GM23338 (cell line): ENCODE data around the gene NT5M. TPM values are rescaled to one million over a fixed set of nuclear protein-coding genes. Genes with fewer than 3 reads are reported as not detected.
"Not testable (repeated sequence)": the region's sequence is repeated elsewhere in the genome, so short reads cannot be mapped to it uniquely, and the experiment has no call there.

Experiments used
- ATAC-seq: fragments of 200-7000 bp; cut with Tn5 transposase; 3 replicates; pipeline ENCODE4 v1.9.1; 2020
- DNase-seq: peaks from one replicate; pipeline ENCODE4 v3.0.0-alpha.2; 2015; ENCODE audit warnings: low spot score
- H2AFZ ChIP-seq: fragments of 200-600 bp; sonication (generic); 2 replicates; pipeline ENCODE4 v1.8.0; 2016; ENCODE audit warnings: antibody characterized with exemption, mild to moderate bottlenecking, moderate library complexity
- H3F3A ChIP-seq: fragments of 200-600 bp; sonication (generic); replicated peaks from 2 replicates; pipeline ENCODE4 v1.8.0; 2017; ENCODE audit warnings: antibody characterized with exemption, mixed run types, low read depth
- H3K27ac ChIP-seq: fragments of 200-600 bp; sonication (generic); 2 replicates; pipeline ENCODE4 v1.6.1; 2016; ENCODE audit warnings: low read depth
- H3K27me3 ChIP-seq: fragments of 200-600 bp; sonication (generic); 2 replicates; pipeline ENCODE4 v1.8.0; 2016; ENCODE audit warnings: mild to moderate bottlenecking, mixed run types, moderate library complexity; ENCODE audit not compliant: insufficient read depth
- H3K36me3 ChIP-seq: fragments of 200-600 bp; sonication (generic); 2 replicates; pipeline ENCODE4 v1.8.0; 2016; ENCODE audit warnings: mild to moderate bottlenecking; ENCODE audit not compliant: insufficient read depth
- H3K4me1 ChIP-seq: fragments of 200-600 bp; sonication (generic); 2 replicates; pipeline ENCODE4 v1.8.0; 2016; ENCODE audit warnings: mild to moderate bottlenecking, moderate library complexity; ENCODE audit not compliant: insufficient read depth
- H3K4me2 ChIP-seq: fragments of 200-600 bp; sonication (generic); 2 replicates; pipeline ENCODE4 v1.7.1; 2017; ENCODE audit warnings: mixed run types
- H3K4me3 ChIP-seq: fragments of 200-600 bp; sonication (generic); 2 replicates; pipeline ENCODE4 v1.6.1; 2016; ENCODE audit warnings: mixed run types
- H3K79me2 ChIP-seq: fragments of 200-600 bp; sonication (generic); replicated peaks from 2 replicates; pipeline ENCODE4 v1.8.0; 2017; ENCODE audit warnings: mild to moderate bottlenecking; ENCODE audit not compliant: insufficient read depth
- H3K9me2 ChIP-seq: fragments of 200-600 bp; sonication (generic); 2 replicates; pipeline ENCODE4 v1.8.0; 2017; ENCODE audit not compliant: insufficient read depth
- H4K20me1 ChIP-seq: fragments of 200-600 bp; sonication (generic); replicated peaks from 2 replicates; pipeline ENCODE4 v1.8.0; 2017; ENCODE audit warnings: mild to moderate bottlenecking; ENCODE audit not compliant: insufficient read depth
- H3K27ac Mint-ChIP-seq: 2 replicates; pipeline ENCODE4 v1.8.0; 2020; ENCODE audit warnings: inconsistent platforms, mild to moderate bottlenecking, moderate library complexity, mixed read lengths
- H3K27me3 Mint-ChIP-seq: 3 replicates; pipeline ENCODE4 v1.8.0; 2022; ENCODE audit warnings: low read depth, mild to moderate bottlenecking, moderate library complexity, mixed read lengths, inconsistent platforms; ENCODE audit not compliant: insufficient read depth, poor library complexity
- H3K36me3 Mint-ChIP-seq: 3 replicates; pipeline ENCODE4 v1.8.0; 2021; ENCODE audit warnings: low read depth, mild to moderate bottlenecking, inconsistent platforms, moderate library complexity, mixed read lengths
- H3K4me1 Mint-ChIP-seq: 3 replicates; pipeline ENCODE4 v1.8.0; 2020; ENCODE audit warnings: mild to moderate bottlenecking, inconsistent platforms, mixed read lengths
- H3K4me3 Mint-ChIP-seq: 3 replicates; pipeline ENCODE4 v1.8.0; 2021; ENCODE audit warnings: moderate library complexity, mild to moderate bottlenecking, inconsistent platforms, mixed read lengths
- H3K9me3 Mint-ChIP-seq: 3 replicates; pipeline ENCODE4 v1.8.0; 2020; ENCODE audit warnings: moderate library complexity, mild to moderate bottlenecking, inconsistent platforms, mixed read lengths
- CREB1 ChIP-seq: fragments of 250-450 bp; sonication (Bioruptor Pico); IDR thresholded peaks from 2 replicates; pipeline ENCODE4 v1.5.0; 2020; ENCODE audit warnings: low read depth, mild to moderate bottlenecking, moderate library complexity
- EZH2 ChIP-seq: fragments of 200-600 bp; sonication (generic); IDR thresholded peaks from one replicate; pipeline ENCODE4 v1.8.0; 2017; ENCODE audit warnings: antibody characterized with exemption, mild to moderate bottlenecking, low read depth; ENCODE audit not compliant: unreplicated experiment
- EZH2phosphoT487 ChIP-seq: fragments of 200-600 bp; sonication (generic); IDR thresholded peaks from one replicate; pipeline ENCODE4 v1.8.1; 2018; ENCODE audit warnings: antibody characterized with exemption; ENCODE audit not compliant: unreplicated experiment
- JUNB ChIP-seq: IDR thresholded peaks from one replicate; pipeline ENCODE4 v1.6.1; 2016; ENCODE audit warnings: antibody characterized with exemption; ENCODE audit not compliant: unreplicated experiment
- STAT1 ChIP-seq: IDR thresholded peaks from one replicate; pipeline ENCODE4 v1.6.1; 2016; ENCODE audit warnings: antibody characterized with exemption; ENCODE audit not compliant: unreplicated experiment
- ZNF114 ChIP-seq: fragments of 250-450 bp; sonication (Bioruptor Pico); IDR thresholded peaks from 2 replicates; pipeline ENCODE4 v1.5.0; 2020; ENCODE audit warnings: mild to moderate bottlenecking, moderate library complexity
- ZNF331 ChIP-seq: fragments of 250-450 bp; sonication (Bioruptor Pico); IDR thresholded peaks from 2 replicates; pipeline ENCODE4 v1.5.0; 2020; ENCODE audit warnings: low read depth, mild to moderate bottlenecking, moderate library complexity
- ZNF462 ChIP-seq: fragments of 250-450 bp; sonication (Bioruptor Pico); IDR thresholded peaks from 2 replicates; pipeline ENCODE4 v1.5.0; 2020; ENCODE audit warnings: mild to moderate bottlenecking, moderate library complexity
- polyA plus RNA-seq: library from polyadenylated mRNA; unstranded; fragments of >200 nt; fragmentation: Nextera tagmentation; extraction: Ambion mirVana; gene quantifications from 2 replicates; pipeline ENCODE4 v1.2.1, GENCODE V29; 2016
- total RNA-seq: library from RNA; depleted of rRNA; stranded (reverse); fragments of >200 nt; shearing (Covaris generic); gene quantifications from 2 replicates; pipeline ENCODE4 v1.2.3, GENCODE V29; 2014

Gene NT5M
- total and polyA plus RNA-seq, 2 experiments from 2014 or later: 6.0 to 10.6 TPM

GRCh38 chr17:17253406-17253805 lies 49.8 kb upstream of the NT5M start (continued):
- TF ChIP-seq ZNF462 (CRISPR knock-in tag) (no peak), EZH2phosphoT487 (no peak), ZNF331 (no peak), JUNB (no peak), EZH2 (no peak)

GRCh38 chr17:17254036-17254435 lies 49.1 kb upstream of the NT5M start:
- Mint-ChIP-seq H3K4me3 (no peak overlapping the region), H3K27ac (no peak overlapping the region), H3K9me3 (no peaks in the 10 kb centered on the region), H3K4me1 (no peaks in the 10 kb centered on the region), H3K27me3 (peaks cover 4% of the 10 kb centered on the region), H3K36me3 (peaks cover 83% of the 10 kb centered on the region)
- Histone ChIP-seq H3K79me2 (0 out of 2 replicates have a peak, but pooled peaks cover 3% of the 10 kb centered on the region), H4K20me1 (peaks cover 6% of the 10 kb centered on the region; the same call in 1 of the 2 replicates), H3K36me3 (peaks cover 34% of the 10 kb centered on the region), H2AFZ (no peak overlapping the region), H3K9me2 (no peaks in the 10 kb centered on the region), H3F3A (no peaks in the 10 kb centered on the region), H3K27ac (no peak overlapping the region), H3K4me1 (no peaks in the 10 kb centered on the region), H3K27me3 (no peaks in the 10 kb centered on the region), H3K4me2 (no peak overlapping the region), H3K4me3 (no peak overlapping the region)
- TF ChIP-seq CREB1 (CRISPR knock-in tag): no peak
- no peak for TF ChIP-seq STAT1
- no peak for TF ChIP-seq ZNF114 (CRISPR knock-in tag)
- ATAC-seq: no peak
- DNase-seq: no peak

GRCh38 chr17:17255689-17256088 lies 47.5 kb upstream of the NT5M start:
- H4K20me1 ChIP-seq, H3K79me2 ChIP-seq, H3K4me3 ChIP-seq, H3K9me2 ChIP-seq, DNase-seq, H3K27me3 Mint-ChIP-seq, H3K4me2 ChIP-seq, H3K27ac ChIP-seq, H3K4me1 ChIP-seq, H3K27ac Mint-ChIP-seq, H3K4me1 Mint-ChIP-seq, ATAC-seq, H3F3A ChIP-seq, H3K4me3 Mint-ChIP-seq, H3K9me3 Mint-ChIP-seq, H2AFZ ChIP-seq, H3K27me3 ChIP-seq: not testable (repeated sequence)
- peaks cover 39% of the 10 kb centered on the region for H3K36me3 ChIP-seq
- peaks cover 88% of the 10 kb centered on the region for H3K36me3 Mint-ChIP-seq
